NOMO-1 treated with dmso at 0.1 percent for 144 hours (cell line): ENCODE results near the gene PRDM2.
"Not testable (repeated sequence)": the region's sequence is repeated elsewhere in the genome, so short reads cannot be mapped to it uniquely, and the experiment has no call there.

Source experiments
- DNase-seq: peaks from one replicate; lab custom pipeline; 2025; ENCODE audit not compliant: unreplicated experiment; lab: John Stamatoyannopoulos, UW

The PRDM2 gene

DNA sequence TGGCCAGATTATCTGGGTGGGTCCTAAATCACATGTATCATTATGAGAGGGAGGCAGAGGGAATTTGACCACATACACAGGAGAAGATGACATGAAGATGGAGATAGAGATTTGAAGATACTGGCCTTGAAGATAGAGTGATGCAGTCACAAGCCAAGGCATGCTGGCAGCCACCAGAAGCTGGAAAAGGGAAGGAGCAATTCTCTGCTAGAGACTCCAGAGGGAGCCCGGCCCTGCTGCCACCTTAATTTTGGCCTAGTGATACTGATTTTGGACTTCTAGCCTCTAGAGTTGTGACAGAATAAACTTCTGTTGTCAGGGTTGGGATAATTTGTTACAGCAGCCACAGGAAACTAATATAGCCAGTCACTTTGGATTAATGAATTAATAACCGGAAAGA is 2.2 kb upstream of the PRDM2 start:
- no peak for DNase-seq

GRCh38 chr1:13699510-13699909 is 478 bp upstream of the PRDM2 start:
- DNase-seq = no peak

DNA sequence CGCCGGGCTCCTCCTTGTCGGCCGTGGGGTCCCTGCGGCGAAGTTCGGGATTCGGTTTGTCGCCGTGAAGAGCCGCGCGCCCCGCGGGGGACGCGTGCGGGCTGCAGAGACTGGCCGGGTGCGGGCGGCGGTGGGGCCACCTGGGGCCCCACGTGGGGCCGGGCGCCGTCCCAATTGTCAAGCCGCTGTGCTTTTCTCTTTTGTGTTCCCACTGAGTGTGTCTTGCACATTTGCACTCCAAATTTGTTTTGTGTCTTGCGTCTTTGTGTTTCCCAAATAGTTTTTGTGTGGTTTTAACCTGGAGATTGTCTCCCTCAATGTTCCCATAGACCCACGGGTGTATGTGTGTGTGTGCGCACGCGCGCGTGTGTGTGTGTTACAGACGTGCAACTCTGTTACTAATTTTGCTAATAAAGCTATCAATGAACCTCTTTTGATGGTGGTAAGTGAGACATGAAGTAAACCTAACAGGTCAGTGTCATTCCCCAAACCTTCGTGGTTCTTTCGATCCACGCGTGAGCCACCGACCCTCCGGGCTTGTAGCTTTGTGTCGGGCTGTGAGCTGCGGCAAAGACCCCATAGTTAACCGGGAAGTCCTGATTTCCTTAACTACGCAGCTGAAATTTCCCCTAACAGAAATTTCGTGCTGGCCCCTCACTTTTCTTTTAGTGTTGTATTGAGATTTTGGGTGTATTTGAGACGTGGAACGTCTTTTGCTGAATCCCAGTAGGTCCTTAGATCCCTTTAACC is 708 bp downstream of the PRDM2 start:
- no peak for DNase-seq

DNA sequence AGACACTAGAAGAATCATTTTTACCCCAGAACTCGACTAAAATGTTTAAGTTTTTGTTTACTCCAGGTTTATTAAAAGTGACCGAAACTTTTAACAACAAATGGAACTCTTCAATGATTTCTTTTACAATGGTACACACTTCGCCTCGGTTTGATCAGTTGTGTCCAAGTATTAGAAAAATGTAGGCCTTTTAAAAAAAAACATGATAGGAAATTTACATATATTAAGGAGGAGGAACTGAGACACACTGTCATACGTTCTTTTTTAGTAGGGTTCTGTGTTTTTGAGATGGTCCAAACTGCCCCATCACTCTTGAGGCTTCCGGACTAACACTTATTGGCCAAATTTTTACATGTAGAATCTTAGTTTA is 1.3 kb downstream of the PRDM2 start:
- DNase-seq = no peak

- DNase-seq = no peak
These were observed 2.6 kb downstream of the PRDM2 start for GRCh38 chr1:13702425-13703127.

GRCh38 chr1:13703128-13703513 is 3.1 kb downstream of the PRDM2 start:
- no peak for DNase-seq

GRCh38 chr1:13703558-13704490 is 3.8 kb downstream of the PRDM2 start:
- DNase-seq = no peak

DNA sequence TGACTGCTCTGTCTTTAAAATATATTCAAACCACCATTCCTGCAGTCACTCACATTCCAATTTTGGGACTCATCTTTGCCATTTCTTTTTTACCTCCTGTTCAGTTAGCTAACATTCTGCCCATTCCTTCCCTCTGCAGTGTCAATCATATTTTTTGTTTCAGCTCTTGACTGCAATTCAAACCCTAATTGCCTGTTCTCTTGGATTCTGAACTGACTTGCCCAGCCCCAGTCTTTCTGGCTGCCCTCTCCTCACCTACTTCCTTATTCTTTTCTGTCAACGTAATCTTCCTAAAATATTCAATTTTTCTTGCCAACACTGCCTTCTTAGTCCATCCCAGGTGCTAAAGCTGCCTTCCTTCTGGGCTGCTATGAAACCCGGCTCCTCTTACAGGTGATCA is 6.1 kb downstream of the PRDM2 start:
- no peak for DNase-seq

- DNase-seq = no peak
These were observed 7.2 kb downstream of the PRDM2 start for GRCh38 chr1:13707164-13707563.

- no peak for DNase-seq
These were observed 8.5 kb downstream of the PRDM2 start for GRCh38 chr1:13708380-13708982.

DNA sequence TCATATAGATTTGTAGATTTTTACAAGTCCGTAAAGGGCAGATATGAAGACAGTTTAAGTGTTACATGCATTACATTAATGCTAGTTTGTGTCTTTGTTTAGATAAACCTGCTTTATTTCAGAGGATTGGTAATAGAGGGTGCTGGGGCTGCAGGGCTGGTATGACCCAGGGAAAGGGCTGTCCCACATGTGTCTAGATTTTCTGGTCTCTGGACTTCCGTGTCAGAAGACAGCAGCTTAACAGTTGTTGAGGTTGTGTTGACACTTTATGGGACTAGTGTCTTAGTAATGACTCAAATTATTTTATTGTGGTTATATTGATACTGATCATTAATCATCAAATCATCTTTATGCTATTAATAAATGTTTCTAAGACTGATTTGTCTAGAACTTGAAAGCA is 10.1 kb downstream of the PRDM2 start:
- no peak for DNase-seq

DNA sequence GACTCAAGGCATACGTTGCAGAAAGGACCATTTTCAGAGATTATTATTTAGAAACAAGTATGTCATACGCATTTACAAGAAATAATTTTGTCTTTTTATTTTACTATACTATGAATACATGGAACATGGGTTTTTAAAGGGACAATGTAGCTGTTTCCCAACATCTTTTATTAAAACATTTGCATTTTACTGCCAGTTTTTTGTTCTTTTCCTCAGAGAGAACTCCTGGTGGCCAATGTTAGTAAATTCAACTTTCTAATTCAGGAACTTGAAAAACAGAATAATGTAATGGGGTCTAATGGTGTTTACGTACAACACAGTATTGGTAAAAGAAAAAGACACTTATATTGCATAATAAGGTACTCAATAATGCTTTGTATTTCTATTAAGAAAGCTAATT is 14.9 kb downstream of the PRDM2 start:
- no peak for DNase-seq

DNA sequence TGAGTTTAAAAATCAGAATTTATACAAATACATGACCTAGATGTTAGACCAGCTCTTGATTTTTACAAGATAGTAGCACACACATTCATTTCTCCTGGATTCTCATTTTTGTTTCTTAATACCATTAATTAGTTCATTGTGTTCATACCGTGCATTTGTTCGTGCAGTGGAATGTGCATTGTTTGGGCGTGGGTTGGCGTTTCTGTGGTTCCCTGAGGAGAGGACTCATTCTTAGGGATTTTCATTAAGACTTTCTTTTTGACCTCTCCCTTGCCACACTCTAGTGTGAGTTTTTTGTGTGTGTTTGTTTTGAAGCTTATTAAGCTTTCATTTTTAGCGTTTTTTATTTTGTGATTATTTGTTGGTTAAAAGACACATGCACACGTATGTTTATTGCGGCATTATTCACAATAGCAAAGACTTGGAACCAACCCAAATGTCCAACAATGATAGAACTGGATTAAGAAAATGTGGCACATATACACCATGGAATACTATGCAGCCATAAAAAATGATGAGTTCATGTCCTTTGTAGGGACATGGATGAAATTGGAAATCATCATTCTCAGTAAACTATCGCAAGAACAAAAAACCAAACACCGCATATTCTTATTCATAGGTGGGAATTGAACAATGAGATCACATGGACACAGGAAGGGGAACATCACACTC is 15.8 kb downstream of the PRDM2 start:
- not testable (repeated sequence) for DNase-seq

DNA sequence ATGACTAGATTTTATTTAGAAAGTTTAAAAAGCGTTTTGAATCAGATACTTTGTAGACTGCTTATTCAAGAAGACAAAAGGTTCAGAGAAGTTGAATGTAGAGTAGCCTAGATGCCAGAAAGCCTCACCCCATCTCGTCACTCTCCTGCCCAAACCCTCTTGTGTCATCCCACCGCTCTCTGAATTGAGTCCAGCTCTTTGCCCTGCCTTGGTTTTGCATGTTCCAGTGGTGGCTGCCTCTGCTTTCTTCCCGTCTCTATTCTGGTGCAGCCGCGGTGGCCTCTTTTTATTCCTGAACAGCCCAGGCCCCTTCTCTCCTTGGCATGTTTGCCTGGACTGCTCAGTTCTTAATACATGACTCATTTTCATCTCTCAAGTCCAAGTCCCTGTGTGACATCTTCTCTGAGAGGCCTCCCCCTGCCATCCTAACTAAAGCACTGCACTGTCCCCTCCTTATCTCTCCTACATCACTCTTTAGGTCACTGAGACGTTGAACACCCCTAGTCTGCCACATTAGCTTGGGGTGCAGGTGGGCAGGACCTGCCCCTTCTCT is 22.9 kb downstream of the PRDM2 start:
- DNase-seq = no peak

DNA sequence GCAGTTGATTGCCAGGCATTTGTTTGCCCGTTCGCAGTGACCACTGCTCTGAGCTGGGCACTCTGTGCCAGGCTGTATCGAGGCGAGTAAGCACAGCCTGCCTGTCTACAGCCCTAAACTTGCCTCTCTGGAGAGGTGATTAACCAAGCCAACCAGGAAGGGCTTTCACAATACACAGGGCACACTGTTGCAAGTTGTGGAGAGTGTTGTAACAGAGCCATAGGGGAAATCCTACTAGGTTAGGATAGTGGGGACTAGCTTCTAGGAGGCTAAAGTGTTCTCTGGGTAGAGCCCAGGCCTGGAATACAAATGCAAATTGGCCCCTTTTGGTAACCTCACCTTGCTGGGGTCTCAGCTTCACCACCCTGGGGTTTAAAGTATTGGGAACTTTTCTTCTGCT is 23.8 kb downstream of the PRDM2 start:
- DNase-seq = peak; percentile 39

- no peak for DNase-seq
These were observed 25.8 kb downstream of the PRDM2 start for GRCh38 chr1:13725714-13726175.

DNA sequence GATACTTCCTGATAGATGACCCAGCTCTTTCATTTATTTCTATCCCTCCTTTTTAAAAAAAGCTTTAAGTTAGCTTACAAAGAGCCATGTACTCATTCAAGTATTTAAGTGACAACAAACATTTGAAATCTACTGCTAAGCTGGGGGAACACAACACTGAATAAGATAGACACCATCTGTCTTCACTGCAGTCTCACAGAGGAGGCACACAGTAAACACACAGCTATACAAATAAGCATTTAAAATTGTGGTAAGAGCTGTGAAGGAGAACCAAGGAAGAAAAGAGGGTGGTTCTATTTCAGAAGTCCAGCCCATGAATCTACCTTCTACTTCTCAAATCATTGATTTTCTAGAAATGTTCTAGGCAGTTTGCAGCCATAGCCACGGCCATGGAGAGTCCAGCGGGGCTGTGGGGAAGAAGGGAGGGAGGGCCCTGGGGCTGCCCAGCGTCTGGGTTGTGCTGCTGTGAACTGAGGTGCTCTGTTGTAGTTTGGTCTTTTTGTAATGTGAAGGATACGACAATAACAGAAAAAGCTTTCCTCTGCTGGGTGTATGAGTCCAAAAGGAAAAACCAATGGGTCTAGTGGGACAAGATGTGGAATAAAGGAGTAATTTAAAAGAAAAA is 28.2 kb downstream of the PRDM2 start:
- no peak for DNase-seq

DNA sequence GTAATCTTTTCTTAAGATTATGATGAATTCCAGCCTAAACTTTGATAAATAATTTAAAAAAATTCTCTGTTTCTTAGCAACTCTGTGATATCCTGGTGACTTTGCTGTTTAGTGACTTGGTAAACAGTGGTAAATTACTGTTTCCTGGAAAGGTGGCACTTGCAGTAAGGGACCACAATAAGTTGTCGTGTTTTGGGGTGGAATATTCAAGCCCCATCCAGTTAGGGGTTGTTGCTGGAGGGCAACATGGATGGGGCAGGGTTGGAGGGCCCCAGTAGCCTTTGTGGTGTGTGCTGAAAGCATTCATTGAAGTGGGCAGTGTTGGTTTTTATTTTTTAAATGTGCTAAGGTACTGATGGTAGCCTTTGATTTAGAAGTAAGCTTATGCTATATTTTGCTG is 30.3 kb downstream of the PRDM2 start:
- DNase-seq = no peak

- DNase-seq = no peak
These were observed 30.9 kb downstream of the PRDM2 start for GRCh38 chr1:13730751-13731482.
